Measurements from ENCODE around the gene COG5. TPM values are rescaled to one million over a fixed set of nuclear protein-coding genes. Genes with fewer than 3 reads are reported as not detected.

Gene COG5
- total and polyA plus RNA-seq, 2 experiments from 2014 or later, result 15.4 to 36.5 TPM

DNA sequence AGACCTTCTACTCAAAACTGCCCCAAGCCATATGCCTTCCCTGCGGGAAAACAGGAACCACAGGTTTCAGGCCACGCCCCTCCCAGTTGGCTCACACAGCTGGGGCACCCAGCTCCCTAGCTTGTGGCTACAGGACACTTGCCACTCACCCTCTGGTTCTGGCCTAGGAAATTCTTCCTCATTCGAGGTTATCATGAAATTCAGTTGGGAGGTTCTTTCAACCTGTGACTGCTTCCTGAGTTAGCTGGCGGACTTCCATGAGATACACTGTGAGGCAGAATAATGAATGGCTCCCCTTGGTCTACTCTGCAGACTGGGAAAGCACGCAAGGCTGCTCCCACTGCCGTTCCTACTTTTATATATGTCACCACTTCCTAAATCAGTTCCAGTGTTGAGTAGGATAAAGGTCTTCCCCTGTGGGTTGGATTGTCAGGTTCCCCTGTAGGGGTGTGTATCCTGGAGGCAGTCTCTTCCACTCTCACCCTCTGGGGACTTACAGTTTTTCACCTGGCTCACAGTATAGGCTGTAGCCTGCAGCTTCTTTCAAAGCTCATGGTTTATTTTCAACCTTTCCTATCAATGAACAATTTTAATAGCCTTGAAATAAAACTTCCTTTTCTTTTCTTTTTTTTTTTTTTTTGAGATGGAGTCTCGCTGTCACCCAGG is 56.9 kb downstream of the COG5 start:
- Histone ChIP-seq H3K9me2 (ENCODE audit: insufficient read depth) (no peaks in the 10 kb centered on the region), H3K79me2 (replicated peaks; ENCODE audit: insufficient read depth) (peaks cover 18% of the 10 kb centered on the region), H3K4me3 (no peak overlapping the region), H4K20me1 (replicated peaks; ENCODE audit: insufficient read depth) (no peaks in the 10 kb centered on the region; the same call in 1 of the 2 replicates), H3K27ac (ENCODE audit: low read depth) (no peak overlapping the region), H3F3A (replicated peaks; ENCODE audit: low read depth) (no peaks in the 10 kb centered on the region), H3K4me2 (no peak overlapping the region), H2AFZ (no peak overlapping the region), H3K27me3 (ENCODE audit: insufficient read depth) (no peaks in the 10 kb centered on the region), H3K4me1 (ENCODE audit: insufficient read depth) (no peaks in the 10 kb centered on the region), H3K36me3 (ENCODE audit: insufficient read depth) (no peaks in the 10 kb centered on the region)
- Mint-ChIP-seq H3K4me3 (no peak overlapping the region), H3K27ac (no peak overlapping the region), H3K27me3 (ENCODE audit: insufficient read depth, low read depth, poor library complexity) (peaks cover 3% of the 10 kb centered on the region), H3K36me3 (ENCODE audit: low read depth) (peaks cover 53% of the 10 kb centered on the region), H3K9me3 (peaks cover 43% of the 10 kb centered on the region), H3K4me1 (no peaks in the 10 kb centered on the region)
- TF ChIP-seq ZNF331 (CRISPR knock-in tag; IDR thresholded peaks at IDR 0.05; ENCODE audit: low read depth), result no peak
- no peak for TF ChIP-seq ETS1 (IDR thresholded peaks at IDR 0.05)
- peak; percentile 53; the same call in 2 of the 3 replicates for ATAC-seq
- DNase-seq (ENCODE audit: low spot score), result no peak

DNA sequence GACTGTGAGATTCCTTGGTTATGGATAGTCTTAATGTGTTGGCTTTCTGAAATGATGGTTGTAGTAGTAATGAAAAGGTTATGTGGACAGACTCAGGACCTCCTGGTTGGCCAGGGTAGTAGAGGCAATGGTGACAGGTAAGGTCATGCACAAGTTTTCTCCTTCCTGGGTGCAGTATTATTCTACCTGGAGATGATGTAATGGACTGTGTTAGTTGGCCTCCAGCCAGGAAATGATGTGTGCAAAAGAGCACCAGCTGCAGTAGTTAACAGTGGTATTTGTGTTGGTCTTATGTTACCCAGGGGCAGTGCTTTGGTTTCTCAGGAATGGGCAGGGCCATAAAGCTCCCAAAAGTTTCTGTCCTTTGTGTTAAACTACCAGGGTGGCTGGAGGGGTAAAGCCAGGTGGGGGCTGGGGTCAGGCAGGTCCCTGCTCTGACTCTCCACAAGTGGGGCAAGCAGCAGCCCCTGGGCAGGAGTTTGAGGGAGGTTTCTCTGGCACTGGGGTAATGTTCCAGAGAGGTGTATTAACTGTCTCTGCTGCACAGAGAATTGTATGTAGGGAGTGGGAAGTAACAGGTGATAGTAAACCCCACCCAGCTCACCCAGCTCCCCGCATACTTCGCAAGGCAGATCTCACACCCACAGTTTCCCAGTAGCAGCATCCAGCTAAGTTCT is 57.6 kb downstream of the COG5 start:
- peaks cover 3% of the 10 kb centered on the region for H3K27me3 Mint-ChIP-seq (ENCODE audit: insufficient read depth, low read depth, poor library complexity)
- H2AFZ ChIP-seq, result no peak overlapping the region
- H3K36me3 ChIP-seq (ENCODE audit: insufficient read depth), result no peaks in the 10 kb centered on the region
- H3F3A ChIP-seq (replicated peaks; ENCODE audit: low read depth), result no peaks in the 10 kb centered on the region
- H3K4me3 Mint-ChIP-seq, result no peak overlapping the region
- DNase-seq (ENCODE audit: low spot score), result no peak
- peaks cover 36% of the 10 kb centered on the region for H3K9me3 Mint-ChIP-seq
- H3K4me1 ChIP-seq (ENCODE audit: insufficient read depth), result no peaks in the 10 kb centered on the region
- H3K4me2 ChIP-seq, result no peak overlapping the region
- TF ChIP-seq CREB1 (CRISPR knock-in tag; IDR thresholded peaks at IDR 0.05; ENCODE audit: low read depth), result no peak
- TF ChIP-seq, protein P1, sequence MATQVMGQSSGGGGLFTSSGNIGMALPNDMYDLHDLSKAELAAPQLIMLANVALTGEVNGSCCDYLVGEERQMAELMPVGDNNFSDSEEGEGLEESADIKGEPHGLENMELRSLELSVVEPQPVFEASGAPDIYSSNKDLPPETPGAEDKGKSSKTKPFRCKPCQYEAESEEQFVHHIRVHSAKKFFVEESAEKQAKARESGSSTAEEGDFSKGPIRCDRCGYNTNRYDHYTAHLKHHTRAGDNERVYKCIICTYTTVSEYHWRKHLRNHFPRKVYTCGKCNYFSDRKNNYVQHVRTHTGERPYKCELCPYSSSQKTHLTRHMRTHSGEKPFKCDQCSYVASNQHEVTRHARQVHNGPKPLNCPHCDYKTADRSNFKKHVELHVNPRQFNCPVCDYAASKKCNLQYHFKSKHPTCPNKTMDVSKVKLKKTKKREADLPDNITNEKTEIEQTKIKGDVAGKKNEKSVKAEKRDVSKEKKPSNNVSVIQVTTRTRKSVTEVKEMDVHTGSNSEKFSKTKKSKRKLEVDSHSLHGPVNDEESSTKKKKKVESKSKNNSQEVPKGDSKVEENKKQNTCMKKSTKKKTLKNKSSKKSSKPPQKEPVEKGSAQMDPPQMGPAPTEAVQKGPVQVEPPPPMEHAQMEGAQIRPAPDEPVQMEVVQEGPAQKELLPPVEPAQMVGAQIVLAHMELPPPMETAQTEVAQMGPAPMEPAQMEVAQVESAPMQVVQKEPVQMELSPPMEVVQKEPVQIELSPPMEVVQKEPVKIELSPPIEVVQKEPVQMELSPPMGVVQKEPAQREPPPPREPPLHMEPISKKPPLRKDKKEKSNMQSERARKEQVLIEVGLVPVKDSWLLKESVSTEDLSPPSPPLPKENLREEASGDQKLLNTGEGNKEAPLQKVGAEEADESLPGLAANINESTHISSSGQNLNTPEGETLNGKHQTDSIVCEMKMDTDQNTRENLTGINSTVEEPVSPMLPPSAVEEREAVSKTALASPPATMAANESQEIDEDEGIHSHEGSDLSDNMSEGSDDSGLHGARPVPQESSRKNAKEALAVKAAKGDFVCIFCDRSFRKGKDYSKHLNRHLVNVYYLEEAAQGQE (IDR thresholded peaks at IDR 0.05; ENCODE audit: unreplicated experiment), result no peak
- TF ChIP-seq ZNF331 (CRISPR knock-in tag; IDR thresholded peaks at IDR 0.05; ENCODE audit: low read depth), result no peak
- no peak for TF ChIP-seq EZH2 (IDR thresholded peaks at IDR 0.05; ENCODE audit: low read depth, unreplicated experiment)
- H3K79me2 ChIP-seq (replicated peaks; ENCODE audit: insufficient read depth), result peaks cover 13% of the 10 kb centered on the region
- H3K27me3 ChIP-seq (ENCODE audit: insufficient read depth), result no peaks in the 10 kb centered on the region
- no peak overlapping the region for H3K27ac ChIP-seq (ENCODE audit: low read depth)
- H3K36me3 Mint-ChIP-seq (ENCODE audit: low read depth), result peaks cover 51% of the 10 kb centered on the region
- H3K27ac Mint-ChIP-seq, result no peak overlapping the region
- H3K9me2 ChIP-seq (ENCODE audit: insufficient read depth), result no peaks in the 10 kb centered on the region
- H4K20me1 ChIP-seq (replicated peaks; ENCODE audit: insufficient read depth), result no peaks in the 10 kb centered on the region; the same call in 1 of the 2 replicates
- H3K4me3 ChIP-seq, result no peak overlapping the region
- no peaks in the 10 kb centered on the region for H3K4me1 Mint-ChIP-seq
- no peak for ATAC-seq
